OCI-M2 (cell line): ENCODE measurements around the gene FAM229A.
"Not testable (repeated sequence)": the region's sequence is repeated elsewhere in the genome, so short reads cannot be mapped to it uniquely, and the experiment has no call there.

Experiments used
- DNase-seq: peaks from one replicate; lab custom pipeline; 2025; ENCODE audit not compliant: unreplicated experiment; lab: John Stamatoyannopoulos, UW

The FAM229A gene

GRCh38 chr1:32377541-32378220 lies 15.4 kb upstream of the FAM229A start:
- no peak for DNase-seq

- no peak for DNase-seq
Observed at GRCh38 chr1:32376199-32376598, 13.9 kb upstream of the FAM229A start.

DNA sequence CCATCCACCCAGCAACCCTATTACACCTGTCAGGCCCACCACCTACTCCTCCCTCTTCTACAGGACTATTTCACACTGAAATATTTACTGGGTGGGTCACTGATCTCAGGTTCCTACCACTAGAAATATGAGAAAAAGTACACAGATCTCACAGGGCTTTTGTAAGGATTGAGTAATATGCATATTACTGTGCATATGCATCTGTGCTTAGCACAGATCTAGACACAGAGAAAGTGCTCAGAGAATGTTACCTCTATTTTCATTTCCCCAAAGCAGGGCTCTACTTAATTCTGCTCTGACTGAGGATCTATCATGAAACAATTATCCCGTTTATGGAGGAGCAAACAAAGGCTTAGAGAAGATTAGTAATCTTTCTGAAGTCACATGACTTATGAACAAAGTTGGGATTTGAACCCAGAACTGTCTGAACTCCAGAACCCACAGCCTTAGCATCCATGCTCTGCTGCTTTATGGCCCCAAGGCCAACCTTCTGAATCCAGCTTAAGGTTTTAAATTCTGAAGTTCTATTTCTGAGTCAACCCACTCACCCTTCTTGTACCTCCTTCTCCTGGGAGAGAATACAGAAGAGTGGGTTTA lies 11.8 kb upstream of the FAM229A start:
- DNase-seq: no peak

DNA sequence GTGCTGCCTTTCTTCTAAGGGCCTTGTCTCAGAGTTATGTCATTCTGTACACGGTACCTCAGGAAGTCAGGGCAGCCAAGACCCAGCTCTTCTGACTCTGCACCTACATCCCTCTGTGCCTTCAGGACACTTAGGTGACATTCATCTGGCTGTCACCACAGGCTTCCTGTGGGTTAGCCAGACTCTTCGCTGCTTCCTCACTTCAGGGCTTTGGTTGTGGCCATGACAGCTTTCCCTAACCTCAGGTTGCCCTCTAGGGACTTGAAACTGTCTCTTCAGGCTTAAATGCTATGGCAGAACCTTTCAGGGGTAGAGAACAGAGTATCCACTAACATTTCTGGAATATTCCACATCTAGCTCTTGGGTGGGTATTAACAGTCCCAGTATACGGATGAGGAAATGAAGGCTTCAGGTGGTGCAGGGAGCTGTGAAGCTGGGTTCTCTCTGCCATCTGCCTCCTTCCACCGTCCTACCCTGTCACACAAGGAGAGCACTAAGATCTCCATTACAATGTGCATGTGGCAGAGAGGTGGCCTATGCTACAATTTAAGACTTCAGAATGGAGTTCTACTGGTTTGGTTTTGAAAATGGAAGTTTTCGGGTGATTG lies 10.0 kb upstream of the FAM229A start:
- no peak for DNase-seq

- DNase-seq: no peak
Observed at GRCh38 chr1:32367912-32368635, 5.8 kb upstream of the FAM229A start.

DNA sequence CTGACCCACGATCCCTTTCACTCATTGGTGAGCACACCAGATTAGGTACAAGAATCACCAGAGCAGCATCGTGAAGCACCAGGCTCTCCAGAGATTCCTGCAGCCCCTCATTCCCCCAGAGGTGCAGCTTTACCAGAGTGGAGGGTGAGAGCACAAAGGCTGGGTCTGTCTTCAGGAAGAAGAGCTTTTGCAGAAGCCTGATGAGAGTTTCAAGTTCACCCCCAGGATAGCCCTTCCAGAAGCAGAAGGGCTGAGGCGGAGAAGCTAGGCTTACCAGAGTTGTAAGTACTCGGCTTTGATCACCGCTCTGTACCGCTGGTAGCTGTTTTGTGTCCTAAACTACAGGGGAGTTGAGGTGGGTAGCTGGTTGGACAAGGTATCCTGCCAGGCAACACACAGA lies 3.2 kb upstream of the FAM229A start:
- DNase-seq: no peak

DNA sequence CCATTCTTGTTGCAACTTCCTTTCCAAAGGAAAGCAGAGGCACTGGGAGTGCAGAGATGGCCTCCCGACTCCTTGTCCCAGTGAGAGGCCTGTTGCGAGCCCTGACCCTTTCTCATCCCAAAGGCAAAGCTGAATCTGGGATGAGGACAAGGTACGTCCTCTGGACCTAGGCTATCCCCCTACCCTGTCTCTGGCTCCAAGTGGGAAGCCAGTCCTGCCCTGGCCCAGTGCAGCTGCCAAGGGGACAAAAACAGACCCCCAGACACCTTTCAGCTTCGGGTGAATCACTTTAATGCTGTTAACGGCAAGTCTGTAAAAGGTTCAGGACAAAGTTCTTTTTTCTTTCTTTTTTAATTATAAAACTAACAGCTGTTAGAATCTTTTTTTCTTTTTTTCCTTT lies 2.6 kb upstream of the FAM229A start:
- DNase-seq: no peak

DNA sequence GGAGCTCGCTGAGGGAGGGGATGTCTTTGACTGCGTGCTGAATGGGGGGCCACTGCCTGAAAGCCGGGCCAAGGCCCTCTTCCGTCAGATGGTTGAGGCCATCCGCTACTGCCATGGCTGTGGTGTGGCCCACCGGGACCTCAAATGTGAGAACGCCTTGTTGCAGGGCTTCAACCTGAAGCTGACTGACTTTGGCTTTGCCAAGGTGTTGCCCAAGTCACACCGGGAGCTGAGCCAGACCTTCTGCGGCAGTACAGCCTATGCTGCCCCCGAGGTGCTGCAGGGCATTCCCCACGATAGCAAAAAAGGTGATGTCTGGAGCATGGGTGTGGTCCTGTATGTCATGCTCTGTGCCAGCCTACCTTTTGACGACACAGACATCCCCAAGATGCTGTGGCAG lies 1.4 kb upstream of the FAM229A start:
- no peak for DNase-seq

GRCh38 chr1:32361674-32362473 lies 411 bp downstream of the FAM229A start:
- no peak for DNase-seq

DNA sequence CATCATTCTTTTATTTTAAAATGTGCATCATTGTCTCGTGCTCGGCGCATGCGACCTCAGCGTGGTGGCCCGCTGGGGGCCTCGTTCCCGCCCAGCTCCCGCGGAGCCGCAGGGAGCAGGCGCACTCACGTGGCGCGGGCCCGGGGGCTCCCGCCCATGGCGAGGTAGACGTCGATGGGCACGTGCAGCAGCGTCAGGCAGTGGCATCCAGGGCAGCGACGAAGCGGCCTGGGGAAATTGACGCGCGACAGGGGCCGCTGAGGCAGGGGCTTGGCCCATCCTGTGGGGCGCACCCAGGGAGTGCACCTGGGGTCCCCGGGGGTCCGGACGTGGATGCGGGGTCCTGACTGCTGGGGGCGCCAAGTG lies 994 bp downstream of the FAM229A start:
- no peak for DNase-seq

- no peak for DNase-seq
Observed at GRCh38 chr1:32358435-32358834, 3.9 kb downstream of the FAM229A start.

DNA sequence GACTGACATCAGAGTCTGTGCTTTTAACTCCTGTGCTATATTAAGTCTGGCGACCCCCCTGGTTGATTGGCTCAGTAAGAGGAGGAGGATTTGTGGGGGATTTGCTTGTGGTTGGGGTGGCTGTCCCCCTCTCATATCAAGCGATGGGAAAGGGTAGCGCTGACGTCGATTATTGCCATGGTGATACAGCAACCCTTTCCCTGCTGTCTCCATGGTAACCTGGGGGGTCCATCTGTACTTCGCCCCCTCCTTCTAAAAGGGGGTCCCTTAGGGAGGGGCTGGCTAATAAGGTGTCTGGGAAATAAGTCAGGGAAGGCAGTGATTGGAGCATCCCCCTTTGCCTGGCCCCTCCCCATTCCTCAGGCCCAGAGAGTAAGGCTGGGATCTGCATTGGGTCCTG lies 4.7 kb downstream of the FAM229A start:
- no peak for DNase-seq

- DNase-seq: no peak
Observed at GRCh38 chr1:32356478-32356877, 5.8 kb downstream of the FAM229A start.

DNA sequence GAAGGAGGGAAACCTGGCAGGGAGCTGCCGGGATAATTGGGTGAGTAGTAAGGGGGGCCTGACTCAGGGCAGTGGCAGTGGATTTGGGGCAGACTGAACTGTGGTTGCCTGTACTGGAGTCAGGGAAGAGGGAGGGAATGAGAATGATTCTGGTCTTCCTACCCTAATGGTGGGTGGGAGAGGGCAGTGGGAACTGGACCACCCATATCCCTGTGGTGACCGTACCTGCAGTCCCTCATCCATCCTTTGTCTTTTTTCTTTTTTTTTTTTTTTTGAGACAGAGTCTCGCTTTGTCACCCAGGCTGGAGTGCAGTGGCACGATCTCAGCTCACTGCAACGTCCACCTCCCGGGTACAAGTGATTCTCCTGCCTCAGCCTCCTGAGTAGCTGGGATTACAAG lies 6.5 kb downstream of the FAM229A start:
- not testable (repeated sequence) for DNase-seq

DNA sequence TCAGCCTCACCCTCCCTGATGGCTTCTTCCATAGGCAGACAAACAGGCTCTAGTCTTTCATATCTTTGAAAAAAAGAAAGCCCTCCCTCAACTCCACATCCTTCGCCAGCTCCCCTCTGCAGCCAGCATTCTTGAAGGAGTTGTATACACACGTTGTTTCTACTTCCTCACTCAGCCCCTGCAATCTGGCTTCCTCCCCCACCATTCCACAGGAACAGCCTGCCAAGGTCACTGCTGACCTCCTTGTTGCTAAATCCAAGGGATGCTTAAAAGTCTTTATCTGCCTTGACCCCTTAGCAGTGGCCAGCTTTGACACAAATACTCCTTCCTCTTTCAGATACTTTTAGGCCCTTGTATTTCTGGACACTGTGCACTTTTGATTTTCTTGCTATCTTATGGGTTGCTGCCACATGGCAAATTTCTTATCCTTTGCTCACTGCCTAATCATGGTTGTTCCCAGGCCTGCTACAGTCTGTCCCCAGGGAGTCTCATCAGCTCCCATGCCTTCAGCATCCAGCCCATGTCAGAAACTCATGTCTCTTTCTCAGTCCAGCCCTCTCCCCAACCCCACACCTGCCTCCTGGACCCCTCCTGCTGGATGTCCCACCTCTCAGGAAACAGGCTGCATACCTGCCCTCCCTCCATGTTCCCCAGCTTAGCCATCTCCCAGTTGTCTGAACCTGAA lies 8.3 kb downstream of the FAM229A start:
- no peak for DNase-seq

- DNase-seq: no peak
Observed at GRCh38 chr1:32353431-32353830, 8.9 kb downstream of the FAM229A start.

- no peak for DNase-seq
Observed at GRCh38 chr1:32352831-32353383, 9.4 kb downstream of the FAM229A start.

DNA sequence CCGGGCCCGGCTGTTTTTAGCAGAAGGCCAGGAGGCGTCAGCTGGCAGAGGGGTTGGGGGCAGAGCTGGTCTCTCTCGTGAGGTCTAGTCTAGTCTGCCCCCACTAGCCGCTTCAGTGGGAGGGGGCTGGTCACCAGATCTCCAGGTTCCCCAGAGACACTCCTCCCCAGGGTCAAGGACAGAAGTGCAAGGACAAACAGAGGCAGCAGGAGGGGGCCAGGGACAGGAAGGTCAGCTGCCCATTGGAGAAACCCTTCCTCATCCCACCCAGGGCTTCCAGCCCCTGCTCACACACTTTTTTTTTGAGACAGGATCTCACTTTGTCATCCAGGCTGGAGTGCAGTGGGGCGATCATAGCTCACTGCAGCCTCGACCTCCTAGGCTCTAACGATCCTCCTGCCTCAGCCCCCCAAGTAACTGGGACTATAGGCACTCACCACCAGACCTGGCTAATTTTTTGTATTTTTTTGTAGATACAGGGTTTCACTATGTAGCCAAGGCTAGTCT lies 10.0 kb downstream of the FAM229A start:
- no peak for DNase-seq

GRCh38 chr1:32351399-32352238 lies 10.7 kb downstream of the FAM229A start:
- DNase-seq: no peak
